Measurements from ENCODE around the gene IYD.
A peak's percentile ranks its signal among the peaks of the same experiment; 100 is the strongest.

IYD gene

GRCh38 chr6:150368762-150369161 is at the start of gene IYD:
IYD (plus strand) TSS chr6:150369012; CDS start chr6:150369032, 20 bp downstream.
- FAIRE-seq (no peak), DNase-seq (ENCODE audit: low spot score) (no peak)

GRCh38 chr6:150319924-150320323 is 48.9 kb upstream of the IYD start:
- no peak for DNase-seq (ENCODE audit: low spot score)

GRCh38 chr6:150320442-150320841 is 48.4 kb upstream of the IYD start:
- DNase-seq (ENCODE audit: low spot score) (no peak), FAIRE-seq (no peak)

More at GRCh38 chr6:150319924-150320323, 48.9 kb upstream of the IYD start:
- no peak for FAIRE-seq

DNA sequence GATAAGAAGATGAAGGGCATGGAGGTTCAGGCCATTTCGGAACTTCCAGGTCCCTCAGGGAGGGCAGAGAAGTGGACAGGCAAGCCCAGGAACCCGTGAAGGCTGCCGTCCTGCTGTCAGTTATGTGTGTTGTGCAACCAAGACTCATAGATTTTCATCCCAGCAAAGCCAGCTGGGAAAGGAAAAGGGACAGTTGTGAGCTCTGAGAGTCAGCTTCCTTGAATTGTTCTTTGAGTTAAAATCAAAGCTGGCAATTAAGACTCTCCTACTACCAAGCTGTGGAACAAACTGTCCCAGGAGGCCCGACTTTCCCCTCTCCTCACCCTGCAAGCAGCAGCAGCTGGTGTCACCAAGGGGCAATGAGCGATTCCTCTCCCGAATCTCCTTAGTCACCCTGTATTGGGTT is 46.3 kb upstream of the IYD start:
- no peak for FAIRE-seq
- no peak for DNase-seq (ENCODE audit: low spot score)

- DNase-seq (ENCODE audit: low spot score) = no peak
Measured at GRCh38 chr6:150323205-150323604, 45.6 kb upstream of the IYD start.

DNA sequence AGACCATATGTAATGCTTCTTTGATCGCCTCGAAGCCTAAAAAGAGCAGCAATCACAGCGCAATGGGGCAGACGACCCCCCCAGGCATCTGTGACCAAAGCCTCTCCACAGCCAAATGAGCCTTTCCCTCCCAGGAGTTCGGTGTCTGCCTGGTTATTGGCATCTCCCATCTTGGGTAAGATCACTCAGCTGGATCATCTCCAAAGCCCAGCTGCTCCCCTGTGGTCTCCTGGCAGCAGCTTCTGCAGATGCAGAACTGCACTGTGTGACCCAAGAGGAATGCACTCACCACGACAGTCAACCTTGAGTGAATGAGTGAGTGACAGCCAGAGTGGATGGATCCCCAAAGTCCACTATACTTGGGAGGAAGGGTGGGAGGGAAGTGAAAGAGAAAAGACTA is 44.8 kb upstream of the IYD start:
- DNase-seq (ENCODE audit: low spot score) (no peak), FAIRE-seq (no peak)

More at GRCh38 chr6:150323205-150323604, 45.6 kb upstream of the IYD start:
- FAIRE-seq = no peak

GRCh38 chr6:150325066-150325772 is 43.6 kb upstream of the IYD start:
- FAIRE-seq (no peak), DNase-seq (ENCODE audit: low spot score) (peak; percentile 40)

- no peak for DNase-seq (ENCODE audit: low spot score)
- FAIRE-seq = no peak
Measured at GRCh38 chr6:150327117-150327774, 41.6 kb upstream of the IYD start.

DNA sequence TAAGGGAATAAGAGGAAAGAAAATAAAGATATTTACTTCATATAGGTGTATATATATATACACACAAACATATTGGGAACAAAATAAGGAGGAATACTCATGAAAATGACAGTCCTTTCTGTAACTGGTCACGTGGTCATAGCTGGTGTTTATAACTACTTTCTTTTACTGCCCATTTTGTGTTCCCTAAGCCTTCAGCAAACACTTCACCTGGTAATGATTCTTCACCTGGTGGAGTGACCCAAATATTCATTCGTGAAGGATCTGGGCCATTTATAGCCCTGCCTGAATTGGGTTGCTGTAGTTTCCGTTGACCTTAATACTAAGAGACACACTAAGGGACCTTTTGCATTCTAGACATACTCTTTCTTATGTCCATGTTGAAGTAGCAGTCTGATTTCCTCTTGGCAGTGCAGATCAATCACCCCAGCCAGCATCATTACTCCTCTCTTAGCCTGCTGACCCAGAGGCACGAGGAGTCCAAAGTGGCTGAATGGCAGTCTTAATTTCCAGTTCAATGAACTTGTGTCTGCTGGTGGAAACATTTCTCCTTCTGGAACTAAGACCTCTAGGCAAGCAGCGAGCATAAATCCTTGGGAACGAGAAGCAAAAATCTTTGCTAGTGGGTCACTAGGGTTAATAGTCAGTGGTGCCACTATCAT is 39.9 kb upstream of the IYD start:
- no peak for DNase-seq (ENCODE audit: low spot score)
- FAIRE-seq = no peak

DNA sequence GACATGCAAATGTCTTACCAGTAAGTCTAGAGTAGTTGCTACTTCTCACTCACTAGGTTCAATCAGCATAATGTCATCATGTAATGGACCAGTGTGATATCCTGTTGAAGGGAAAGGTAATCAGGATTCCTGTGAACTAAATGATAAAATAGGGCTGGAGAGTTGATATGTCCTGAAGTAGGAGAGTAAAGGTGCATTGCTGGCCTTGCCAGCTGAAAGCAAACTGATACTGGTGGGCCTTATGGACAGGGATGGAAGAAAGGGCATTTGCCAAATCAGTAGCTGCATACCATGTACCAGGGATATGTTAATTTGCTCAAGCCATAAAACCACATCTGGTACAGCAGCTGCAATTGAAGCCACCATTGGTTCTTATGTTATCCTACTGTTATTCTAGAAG is 37.5 kb upstream of the IYD start:
- DNase-seq (ENCODE audit: low spot score) = no peak
- FAIRE-seq = no peak

GRCh38 chr6:150332939-150333584 is 35.8 kb upstream of the IYD start:
- DNase-seq (ENCODE audit: low spot score) (no peak), FAIRE-seq (no peak)

DNA sequence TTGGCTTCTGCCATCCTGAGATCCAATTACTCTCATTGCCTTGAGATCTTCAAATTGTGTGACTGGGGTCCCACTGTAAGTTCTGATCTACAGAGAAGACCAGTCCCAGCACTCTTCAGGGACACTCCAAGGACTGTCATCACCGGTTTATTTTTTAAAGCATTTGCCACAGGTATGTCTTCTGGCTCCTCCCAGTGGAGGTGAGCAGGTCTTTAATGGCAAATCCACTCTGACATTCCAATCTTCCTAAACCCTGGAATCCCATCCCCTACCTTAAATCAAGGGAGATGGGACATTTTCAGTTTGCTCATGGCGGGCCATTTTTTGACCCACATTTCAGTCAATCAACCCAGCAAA is 35.2 kb upstream of the IYD start:
- no peak for FAIRE-seq

DNA sequence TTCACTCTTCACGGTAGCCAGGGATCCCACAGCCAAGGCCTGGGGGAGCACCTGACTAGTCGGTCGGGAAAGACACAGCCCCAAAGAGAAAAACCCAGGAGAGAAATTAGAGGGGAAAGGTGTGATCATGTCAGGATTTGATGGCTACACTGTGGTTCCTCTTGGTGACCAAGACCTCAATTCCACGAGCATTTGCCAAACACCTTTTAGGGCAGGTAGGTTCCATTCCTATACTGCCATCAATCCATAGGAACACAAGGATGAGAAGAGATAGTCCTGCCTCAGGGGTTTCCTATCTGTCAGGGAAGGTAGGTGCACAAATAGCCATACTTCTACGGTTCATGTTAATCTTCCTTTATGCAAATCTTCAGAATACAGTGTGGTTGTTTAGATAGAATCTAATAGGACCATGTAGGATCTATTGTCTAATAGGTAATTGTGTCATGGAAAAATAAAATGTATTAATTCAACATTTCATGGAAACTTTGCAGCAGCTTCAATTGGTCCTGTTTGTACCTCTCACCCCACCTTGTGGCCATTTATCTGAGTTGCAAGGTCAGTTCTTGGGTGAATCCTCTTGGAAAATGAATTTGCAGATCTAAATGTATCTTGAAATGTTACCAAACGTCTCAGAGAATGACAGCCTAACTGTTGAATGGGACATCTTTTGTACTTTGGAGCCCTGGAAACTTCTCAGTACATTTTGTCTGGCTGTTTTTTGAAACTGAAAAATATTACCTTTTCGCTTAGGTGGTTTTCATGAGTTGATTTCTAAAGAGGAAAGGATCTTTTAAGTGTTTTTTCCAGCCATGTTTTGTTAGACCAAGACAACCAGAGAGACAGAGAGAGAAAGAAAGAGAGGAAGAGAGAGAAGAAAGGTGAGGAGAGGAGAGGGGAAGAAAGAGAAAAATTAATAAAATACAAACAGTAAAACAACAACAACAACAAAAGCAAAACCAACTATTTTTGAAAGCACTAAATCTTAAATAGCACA is 33.7 kb upstream of the IYD start:
- DNase-seq (ENCODE audit: low spot score) = peak; percentile 33
- no peak for FAIRE-seq

More for the DNA sequence above, 35.2 kb upstream of the IYD start:
- DNase-seq (ENCODE audit: low spot score) = no peak

DNA sequence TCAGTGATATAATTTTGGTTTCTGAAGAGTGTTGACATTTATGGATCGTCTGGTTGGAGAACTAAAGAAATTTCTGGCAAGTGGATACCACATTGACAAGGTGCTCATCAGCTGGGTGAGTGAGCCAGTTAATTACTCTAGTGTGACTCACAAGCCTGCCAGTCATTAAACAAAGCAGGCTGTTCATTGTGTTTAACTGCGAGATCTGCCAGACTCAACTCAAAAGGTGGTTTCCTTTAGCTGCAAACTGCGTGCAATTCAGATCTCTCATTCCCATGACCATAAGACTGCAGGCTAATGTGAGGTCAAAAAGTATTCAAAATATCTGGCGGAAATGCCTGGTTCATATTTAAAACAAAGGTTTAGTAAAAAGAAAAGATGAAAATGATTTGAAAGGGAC is 32.5 kb upstream of the IYD start:
- DNase-seq (ENCODE audit: low spot score) (no peak), FAIRE-seq (no peak)

DNA sequence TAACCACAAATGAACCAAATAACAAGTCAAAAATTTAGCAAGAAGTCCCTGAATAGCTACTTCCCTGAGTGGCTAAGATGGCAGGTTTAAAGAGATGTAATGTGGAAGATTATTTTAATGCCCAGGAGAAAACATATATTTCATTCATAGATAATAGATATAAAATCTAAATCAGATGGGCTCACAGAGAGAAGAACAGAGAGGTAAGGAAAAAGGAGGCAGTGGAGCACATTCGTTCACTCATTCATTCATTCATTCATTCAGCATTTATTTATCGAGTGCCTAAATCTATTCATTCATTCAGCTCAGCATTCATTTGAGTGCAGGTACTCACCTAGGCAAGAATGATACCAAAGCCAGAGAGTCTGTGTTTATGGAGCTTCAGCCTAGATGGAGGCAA is 32.1 kb upstream of the IYD start:
- FAIRE-seq = no peak
- DNase-seq (ENCODE audit: low spot score) = no peak

GRCh38 chr6:150342126-150342525 is 26.7 kb upstream of the IYD start:
- FAIRE-seq = no peak
- no peak for DNase-seq (ENCODE audit: low spot score)

GRCh38 chr6:150343434-150343833 is 25.4 kb upstream of the IYD start:
- no peak for DNase-seq (ENCODE audit: low spot score)
- no peak for FAIRE-seq

DNA sequence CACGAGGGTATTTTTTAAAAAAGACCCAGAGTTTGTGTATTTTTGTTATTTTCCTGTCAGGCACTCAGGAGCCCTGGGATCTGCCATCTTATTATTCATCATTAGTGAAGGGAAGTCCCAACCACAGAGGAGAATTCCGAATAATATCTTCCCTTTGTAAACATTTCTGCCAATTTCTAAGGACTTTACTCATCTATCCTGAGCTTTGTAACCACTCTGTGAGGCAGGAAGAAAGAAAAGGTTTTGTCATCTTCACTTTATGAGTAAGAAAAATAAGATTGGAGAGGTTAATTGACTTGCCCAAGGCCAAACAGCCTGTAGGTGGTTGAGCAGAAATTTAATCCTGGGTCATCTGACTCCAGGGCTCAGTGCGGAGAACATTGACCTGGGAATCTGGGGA is 23.0 kb upstream of the IYD start:
- no peak for DNase-seq (ENCODE audit: low spot score)
- FAIRE-seq = no peak

DNA sequence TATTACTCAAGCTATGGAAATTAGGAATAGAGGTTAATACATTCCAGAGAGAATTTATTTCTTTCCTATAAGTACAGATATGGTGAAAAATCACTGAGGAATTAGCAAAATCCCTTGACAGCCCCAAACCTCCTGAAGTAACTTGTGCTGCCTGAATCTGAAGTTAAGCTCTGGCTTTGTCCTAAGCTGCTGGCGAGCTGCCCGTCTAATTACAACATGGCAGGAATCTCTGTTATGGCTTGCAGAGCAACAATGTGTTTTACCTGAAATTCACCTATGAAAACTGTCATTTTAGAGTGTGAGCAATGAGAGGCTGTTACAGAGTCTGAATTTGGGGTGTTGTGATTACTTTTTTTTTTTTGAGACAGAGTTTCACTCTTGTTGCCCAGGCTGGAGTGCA is 22.5 kb upstream of the IYD start:
- FAIRE-seq (no peak), DNase-seq (ENCODE audit: low spot score) (no peak)

DNA sequence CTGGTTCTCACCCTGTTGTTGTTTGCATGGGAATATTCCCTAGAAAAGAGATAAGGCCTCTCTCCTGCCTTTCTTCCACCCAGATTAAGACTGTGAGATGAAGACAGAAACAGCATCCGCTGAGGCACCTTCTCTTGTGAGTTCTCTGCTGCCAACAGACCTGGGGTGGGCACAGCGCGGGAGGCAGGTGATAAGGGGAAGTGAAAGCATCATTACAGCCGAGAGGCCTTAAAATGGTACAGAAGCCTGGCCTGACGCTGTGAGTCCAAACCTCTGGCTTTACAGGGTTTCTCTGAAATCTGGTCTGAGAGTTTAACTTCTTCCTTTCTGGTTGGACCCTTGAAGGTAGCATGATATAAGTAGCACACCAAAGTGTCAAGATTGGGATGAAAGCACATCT is 21.0 kb upstream of the IYD start:
- no peak for DNase-seq (ENCODE audit: low spot score)
- no peak for FAIRE-seq

DNA sequence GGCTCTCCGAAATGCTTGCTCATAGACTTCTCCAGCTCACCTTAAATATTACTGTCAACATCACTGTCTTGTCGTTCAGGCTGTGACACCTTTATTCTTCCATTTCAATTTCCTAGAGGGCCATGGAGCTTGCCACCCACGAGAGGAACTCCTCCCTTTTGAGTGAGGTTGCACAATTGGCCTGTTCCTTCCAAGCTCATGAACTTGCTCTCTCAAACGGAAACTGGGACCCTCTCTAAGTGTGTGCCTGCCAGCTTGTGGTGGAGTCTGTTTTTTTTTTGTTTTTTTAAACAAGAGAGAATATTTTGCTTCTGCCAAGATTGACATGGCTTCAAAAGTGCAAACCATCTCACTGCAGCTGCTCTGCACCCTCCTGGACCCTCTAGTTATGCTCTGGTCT is 19.3 kb upstream of the IYD start:
- DNase-seq (ENCODE audit: low spot score) (no peak), FAIRE-seq (no peak)
